ENCODE results near the gene DAB1.

The DAB1 gene

GRCh38 chr1:57329937-57330336 is 93.9 kb downstream of the DAB1 start:
- H3K9me3 Mint-ChIP-seq, result no peaks in the 10 kb centered on the region
- no peaks in the 10 kb centered on the region for H3K27me3 Mint-ChIP-seq (ENCODE audit: low read depth)
- H3K27ac Mint-ChIP-seq, result no peak overlapping the region
- H3K36me3 Mint-ChIP-seq (ENCODE audit: low read depth), result no peaks in the 10 kb centered on the region
- no peak for DNase-seq (ENCODE audit: low spot score)
- H3K4me3 Mint-ChIP-seq, result no peak overlapping the region
- no peaks in the 10 kb centered on the region for H3K4me1 Mint-ChIP-seq (ENCODE audit: low read depth)

GRCh38 chr1:57329001-57329527 is 94.8 kb downstream of the DAB1 start:
- H3K4me3 Mint-ChIP-seq, result no peak overlapping the region
- DNase-seq (ENCODE audit: low spot score), result no peak
- H3K9me3 Mint-ChIP-seq, result no peaks in the 10 kb centered on the region
- no peaks in the 10 kb centered on the region for H3K4me1 Mint-ChIP-seq (ENCODE audit: low read depth)
- no peaks in the 10 kb centered on the region for H3K36me3 Mint-ChIP-seq (ENCODE audit: low read depth)
- no peaks in the 10 kb centered on the region for H3K27me3 Mint-ChIP-seq (ENCODE audit: low read depth)
- no peak overlapping the region for H3K27ac Mint-ChIP-seq

- no peak overlapping the region for H3K4me3 Mint-ChIP-seq
- no peaks in the 10 kb centered on the region for H3K9me3 Mint-ChIP-seq
- no peaks in the 10 kb centered on the region for H3K36me3 Mint-ChIP-seq (ENCODE audit: low read depth)
- no peaks in the 10 kb centered on the region for H3K27me3 Mint-ChIP-seq (ENCODE audit: low read depth)
- H3K27ac Mint-ChIP-seq, result no peak overlapping the region
- DNase-seq (ENCODE audit: low spot score), result no peak
- no peaks in the 10 kb centered on the region for H3K4me1 Mint-ChIP-seq (ENCODE audit: low read depth)
Observed at GRCh38 chr1:57327946-57328345, 95.9 kb downstream of the DAB1 start.

DNA sequence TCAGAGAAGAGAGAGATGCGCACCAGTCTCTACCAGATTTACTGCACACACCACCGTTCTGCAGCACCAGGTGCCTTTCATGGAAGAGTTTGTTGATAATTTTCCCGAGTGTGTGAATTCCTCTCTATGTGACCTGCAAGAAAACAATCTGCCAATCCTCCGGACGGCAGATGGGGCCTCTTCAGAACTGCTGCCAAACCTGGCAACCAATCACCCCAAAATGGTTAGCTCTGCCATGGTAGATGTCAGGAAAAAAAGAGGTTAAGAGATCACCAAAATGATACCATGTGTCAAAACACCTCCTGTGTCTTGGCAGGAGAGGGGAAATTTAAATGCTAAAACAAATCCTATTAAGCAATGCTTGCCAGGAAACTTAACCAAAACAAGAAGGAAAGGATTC is 96.5 kb downstream of the DAB1 start:
- H3K27me3 Mint-ChIP-seq (ENCODE audit: low read depth), result no peaks in the 10 kb centered on the region
- H3K9me3 Mint-ChIP-seq, result no peaks in the 10 kb centered on the region
- H3K4me1 Mint-ChIP-seq (ENCODE audit: low read depth), result no peaks in the 10 kb centered on the region
- no peak for DNase-seq (ENCODE audit: low spot score)
- no peaks in the 10 kb centered on the region for H3K36me3 Mint-ChIP-seq (ENCODE audit: low read depth)
- no peak overlapping the region for H3K27ac Mint-ChIP-seq
- H3K4me3 Mint-ChIP-seq, result no peak overlapping the region

- no peaks in the 10 kb centered on the region for H3K36me3 Mint-ChIP-seq (ENCODE audit: low read depth)
- no peak for DNase-seq (ENCODE audit: low spot score)
- H3K4me3 Mint-ChIP-seq, result no peak overlapping the region
- H3K27ac Mint-ChIP-seq, result no peak overlapping the region
- H3K4me1 Mint-ChIP-seq (ENCODE audit: low read depth), result no peaks in the 10 kb centered on the region
- no peaks in the 10 kb centered on the region for H3K9me3 Mint-ChIP-seq
- no peaks in the 10 kb centered on the region for H3K27me3 Mint-ChIP-seq (ENCODE audit: low read depth)
Observed at GRCh38 chr1:57325536-57325935, 98.3 kb downstream of the DAB1 start.

GRCh38 chr1:57325117-57325516 is 98.7 kb downstream of the DAB1 start:
- H3K36me3 Mint-ChIP-seq (ENCODE audit: low read depth), result no peaks in the 10 kb centered on the region
- no peaks in the 10 kb centered on the region for H3K27me3 Mint-ChIP-seq (ENCODE audit: low read depth)
- no peak overlapping the region for H3K4me3 Mint-ChIP-seq
- H3K4me1 Mint-ChIP-seq (ENCODE audit: low read depth), result no peaks in the 10 kb centered on the region
- H3K9me3 Mint-ChIP-seq, result no peaks in the 10 kb centered on the region
- DNase-seq (ENCODE audit: low spot score), result no peak
- H3K27ac Mint-ChIP-seq, result no peak overlapping the region

DNA sequence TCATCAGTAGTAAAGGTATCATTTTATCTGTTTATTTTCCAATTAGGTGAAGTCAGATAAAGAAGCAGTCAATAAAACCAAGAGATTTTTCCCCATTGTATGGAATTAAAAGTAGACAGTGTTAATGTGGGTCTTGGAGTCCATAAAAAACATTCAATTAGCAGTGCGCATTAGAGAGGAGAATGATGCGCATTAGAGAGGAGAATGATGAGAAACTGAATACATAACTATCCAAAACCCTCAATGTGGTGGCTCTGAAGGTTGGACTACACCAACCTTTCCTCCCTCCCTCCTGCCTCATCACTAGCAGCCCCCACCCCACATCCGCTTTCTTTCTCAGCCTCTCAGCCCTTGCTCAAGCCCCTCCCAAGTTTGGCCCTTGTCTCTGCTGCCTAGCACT is 99.5 kb downstream of the DAB1 start:
- H3K27ac Mint-ChIP-seq, result no peak overlapping the region
- no peaks in the 10 kb centered on the region for H3K4me1 Mint-ChIP-seq (ENCODE audit: low read depth)
- no peaks in the 10 kb centered on the region for H3K27me3 Mint-ChIP-seq (ENCODE audit: low read depth)
- no peak overlapping the region for H3K4me3 Mint-ChIP-seq
- no peak for DNase-seq (ENCODE audit: low spot score)
- H3K36me3 Mint-ChIP-seq (ENCODE audit: low read depth), result no peaks in the 10 kb centered on the region
- no peaks in the 10 kb centered on the region for H3K9me3 Mint-ChIP-seq

DNA sequence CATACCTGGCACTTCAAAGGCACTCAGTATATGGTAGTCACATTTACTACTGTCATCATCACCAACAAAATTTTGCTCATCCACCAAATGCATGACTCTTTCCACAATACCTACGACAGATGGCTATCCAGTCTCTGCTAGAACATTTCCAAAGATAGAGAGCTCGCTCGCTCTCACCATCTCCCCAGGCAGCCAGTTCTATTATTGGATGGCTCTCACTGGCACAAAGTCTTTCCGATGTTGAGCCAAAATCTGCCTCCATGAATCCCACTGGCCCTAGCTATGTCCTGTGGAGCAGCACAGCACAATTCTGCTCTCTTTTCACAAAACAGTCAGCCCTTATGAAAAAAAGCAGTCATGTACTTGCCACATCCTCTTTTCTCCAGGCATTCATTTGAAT is 102.1 kb downstream of the DAB1 start:
- H3K27ac Mint-ChIP-seq, result no peak overlapping the region
- H3K4me1 Mint-ChIP-seq (ENCODE audit: low read depth), result peaks cover 2% of the 10 kb centered on the region
- no peaks in the 10 kb centered on the region for H3K36me3 Mint-ChIP-seq (ENCODE audit: low read depth)
- no peak for DNase-seq (ENCODE audit: low spot score)
- H3K4me3 Mint-ChIP-seq, result no peak overlapping the region
- H3K9me3 Mint-ChIP-seq, result no peaks in the 10 kb centered on the region
- peaks cover 3% of the 10 kb centered on the region for H3K27me3 Mint-ChIP-seq (ENCODE audit: low read depth)

DNA sequence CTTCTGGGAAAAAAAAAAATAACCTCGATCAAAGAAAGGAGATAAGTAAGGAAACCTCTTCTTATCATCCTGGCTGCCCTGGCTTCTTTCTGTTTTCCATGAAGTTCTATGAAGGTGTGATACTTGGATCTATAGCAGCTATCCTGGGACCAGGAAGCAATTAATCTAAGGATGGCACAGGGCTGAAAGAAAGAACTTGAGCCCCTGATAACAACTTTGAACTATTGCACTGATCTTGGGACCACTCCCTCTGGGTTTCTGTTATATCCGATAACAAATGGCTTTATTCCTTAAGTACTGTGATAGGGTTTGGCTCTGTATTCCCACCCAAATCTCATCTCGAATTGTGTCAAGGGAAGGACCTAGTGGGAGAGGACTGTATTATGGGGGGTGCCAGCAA is 104.1 kb downstream of the DAB1 start:
- peaks cover 3% of the 10 kb centered on the region for H3K27me3 Mint-ChIP-seq (ENCODE audit: low read depth)
- H3K4me3 Mint-ChIP-seq, result no peak overlapping the region
- peaks cover 2% of the 10 kb centered on the region for H3K4me1 Mint-ChIP-seq (ENCODE audit: low read depth)
- DNase-seq (ENCODE audit: low spot score), result no peak
- H3K9me3 Mint-ChIP-seq, result no peaks in the 10 kb centered on the region
- no peaks in the 10 kb centered on the region for H3K36me3 Mint-ChIP-seq (ENCODE audit: low read depth)
- no peak overlapping the region for H3K27ac Mint-ChIP-seq

DNA sequence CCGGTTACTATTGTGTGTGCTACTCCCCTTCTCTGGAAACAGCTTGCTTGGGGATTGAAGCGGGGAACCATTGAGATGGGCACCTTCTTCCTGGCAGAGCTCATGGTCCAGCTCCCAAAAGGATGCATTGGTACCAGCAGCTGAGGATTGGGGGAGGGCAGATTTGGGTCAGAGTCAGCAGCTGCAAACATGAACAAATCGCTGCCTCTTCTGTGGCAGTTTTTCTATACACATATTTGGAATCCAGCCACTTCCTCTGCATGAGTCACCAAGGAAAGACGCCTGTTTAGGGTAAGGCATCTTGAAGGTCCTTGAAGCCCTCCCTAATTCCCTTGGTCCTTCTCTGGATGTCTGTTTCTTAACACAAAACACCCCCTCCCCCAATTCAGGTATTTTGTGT is 104.7 kb downstream of the DAB1 start:
- H3K4me3 Mint-ChIP-seq, result no peak overlapping the region
- H3K4me1 Mint-ChIP-seq (ENCODE audit: low read depth), result peaks cover 2% of the 10 kb centered on the region
- no peaks in the 10 kb centered on the region for H3K9me3 Mint-ChIP-seq
- H3K36me3 Mint-ChIP-seq (ENCODE audit: low read depth), result no peaks in the 10 kb centered on the region
- DNase-seq (ENCODE audit: low spot score), result no peak
- no peak overlapping the region for H3K27ac Mint-ChIP-seq
- peaks cover 4% of the 10 kb centered on the region for H3K27me3 Mint-ChIP-seq (ENCODE audit: low read depth)

DNA sequence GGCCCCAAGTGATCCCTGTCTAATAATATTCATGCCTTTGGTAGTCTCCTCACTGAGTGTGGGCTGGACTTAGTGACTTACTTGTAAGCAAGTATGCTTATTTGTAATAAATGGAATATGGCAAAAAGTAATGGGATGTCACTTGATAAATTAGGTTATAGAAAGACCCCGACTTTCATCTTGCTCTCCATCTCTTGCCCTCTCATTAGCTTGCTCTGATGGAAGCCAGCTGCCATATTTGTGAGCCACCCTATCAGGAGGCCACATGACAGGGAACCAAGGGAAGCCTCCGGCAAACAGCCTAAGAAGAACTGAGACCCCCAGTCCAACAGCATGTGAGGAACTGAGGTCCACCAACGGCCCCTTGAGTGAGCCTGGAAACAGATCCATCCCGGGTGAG is 107.0 kb downstream of the DAB1 start:
- no peak for DNase-seq (ENCODE audit: low spot score)
- Mint-ChIP-seq H3K27me3 (ENCODE audit: low read depth) (peaks cover 4% of the 10 kb centered on the region), H3K36me3 (ENCODE audit: low read depth) (no peaks in the 10 kb centered on the region), H3K4me3 (no peak overlapping the region), H3K9me3 (no peaks in the 10 kb centered on the region), H3K4me1 (ENCODE audit: low read depth) (peaks cover 2% of the 10 kb centered on the region), H3K27ac (no peak overlapping the region)

- no peak overlapping the region for H3K4me3 Mint-ChIP-seq
- H3K27ac Mint-ChIP-seq, result no peak overlapping the region
- no peak for DNase-seq (ENCODE audit: low spot score)
- H3K4me1 Mint-ChIP-seq (ENCODE audit: low read depth), result peaks cover 2% of the 10 kb centered on the region
- no peaks in the 10 kb centered on the region for H3K9me3 Mint-ChIP-seq
- H3K27me3 Mint-ChIP-seq (ENCODE audit: low read depth), result peaks cover 4% of the 10 kb centered on the region
- H3K36me3 Mint-ChIP-seq (ENCODE audit: low read depth), result no peaks in the 10 kb centered on the region
Observed at GRCh38 chr1:57316291-57316690, 107.6 kb downstream of the DAB1 start.

DNA sequence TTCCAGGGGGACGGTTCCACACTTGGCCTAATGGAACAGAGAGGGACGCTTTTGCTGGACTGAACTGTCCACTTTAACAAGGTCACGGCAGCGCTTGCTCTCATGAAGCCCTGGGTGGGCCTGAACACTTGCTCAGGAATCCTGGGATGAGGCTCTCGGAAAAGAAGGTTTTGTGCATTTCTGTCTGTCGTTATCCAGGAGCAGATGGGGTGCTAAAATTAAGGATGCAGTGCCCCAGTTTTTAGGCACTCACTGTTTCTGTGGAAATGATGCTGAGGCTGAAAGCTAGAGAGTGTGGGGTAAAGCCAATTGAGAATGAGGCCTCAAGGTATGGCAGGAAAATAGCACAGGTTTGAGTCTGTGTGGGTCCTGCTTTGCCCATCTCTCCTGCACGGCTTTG is 111.0 kb downstream of the DAB1 start:
- Mint-ChIP-seq H3K27ac (no peak overlapping the region), H3K36me3 (ENCODE audit: low read depth) (no peaks in the 10 kb centered on the region), H3K4me3 (no peak overlapping the region), H3K4me1 (ENCODE audit: low read depth) (peaks cover 19% of the 10 kb centered on the region), H3K9me3 (peaks cover under 1% of the 10 kb centered on the region), H3K27me3 (ENCODE audit: low read depth) (peaks cover 4% of the 10 kb centered on the region)
- no peak for DNase-seq (ENCODE audit: low spot score)

- Mint-ChIP-seq H3K27me3 (ENCODE audit: low read depth) (peaks cover 2% of the 10 kb centered on the region), H3K4me3 (no peak overlapping the region), H3K4me1 (ENCODE audit: low read depth) (peaks cover 30% of the 10 kb centered on the region), H3K27ac (no peak overlapping the region), H3K36me3 (ENCODE audit: low read depth) (peaks cover 6% of the 10 kb centered on the region), H3K9me3 (peaks cover 9% of the 10 kb centered on the region)
- no peak for DNase-seq (ENCODE audit: low spot score)
Observed at GRCh38 chr1:57311411-57311810, 112.4 kb downstream of the DAB1 start.

DNA sequence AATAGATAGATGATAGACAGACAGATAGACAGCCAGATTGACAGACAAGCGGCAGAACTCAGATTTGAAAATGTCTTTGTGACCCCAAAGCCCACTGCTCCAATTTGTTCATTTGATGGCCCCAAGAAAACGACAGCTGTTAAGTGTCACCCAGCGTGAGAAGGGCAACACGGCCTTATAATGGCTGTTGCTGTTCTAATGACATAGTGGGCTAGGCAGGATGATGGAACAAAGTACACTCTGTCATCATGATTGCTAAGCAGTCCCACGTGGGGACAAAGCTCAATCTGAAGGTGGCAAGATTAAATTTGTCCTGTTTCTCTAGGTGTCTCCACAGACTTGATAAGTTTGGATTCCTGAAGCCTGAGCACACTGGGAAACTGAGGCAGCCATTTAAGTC is 112.9 kb downstream of the DAB1 start:
- Mint-ChIP-seq H3K27me3 (ENCODE audit: low read depth) (peaks cover 2% of the 10 kb centered on the region), H3K4me1 (ENCODE audit: low read depth) (peaks cover 30% of the 10 kb centered on the region), H3K27ac (no peak overlapping the region), H3K4me3 (no peak overlapping the region), H3K9me3 (peaks cover 9% of the 10 kb centered on the region), H3K36me3 (ENCODE audit: low read depth) (peaks cover 6% of the 10 kb centered on the region)
- no peak for DNase-seq (ENCODE audit: low spot score)

Measured in T-helper 2 cell treated with Interferon-gamma antibody and Interleukin-4, amounts not matched to agents 5 μg/mL and 100 μg/mL, for 36 hours (primary cell).